Activated naive CD4-positive, alpha-beta T cell treated with anti-CD3 and anti-CD28 coated beads, Interleukin-2, amount 50 U/mL, for 24 hours (primary cell): ENCODE results near the gene LRP5.
A peak's percentile ranks its signal among the peaks of the same experiment; 100 is the strongest.

Experiments
- H3K27ac Mint-ChIP-seq: one replicate; pipeline ENCODE4 v1.8.0; 2021; ENCODE audit warnings: mild to moderate bottlenecking, mixed read lengths
- H3K27me3 Mint-ChIP-seq: one replicate; pipeline ENCODE4 v1.8.0; 2021; ENCODE audit warnings: mixed read lengths
- H3K36me3 Mint-ChIP-seq: one replicate; pipeline ENCODE4 v1.8.0; 2021; ENCODE audit warnings: mixed read lengths
- H3K4me1 Mint-ChIP-seq: one replicate; pipeline ENCODE4 v1.8.0; 2021; ENCODE audit warnings: mixed read lengths
- H3K4me3 Mint-ChIP-seq: one replicate; pipeline ENCODE4 v1.8.0; 2021; ENCODE audit warnings: mild to moderate bottlenecking, mixed read lengths
- H3K9me3 Mint-ChIP-seq: one replicate; pipeline ENCODE4 v1.8.0; 2021; ENCODE audit warnings: mixed read lengths

The LRP5 gene

GRCh38 chr11:68312117-68312779 lies at the start of gene LRP5:
Gene LRP5 (plus strand): TSS chr11:68312591. CDS start chr11:68312715, 124 bp downstream.
- Mint-ChIP-seq H3K4me3 (peak within 1 kb of the TSS; percentile 87), H3K27me3 (peaks cover 3% of the 10 kb centered on the region), H3K9me3 (no peaks in the 10 kb centered on the region), H3K27ac (peak within 1 kb of the TSS; percentile 87), H3K4me1 (peaks cover 16% of the 10 kb centered on the region), H3K36me3 (no peaks in the 10 kb centered on the region)

GRCh38 chr11:68263444-68264035 lies 48.9 kb upstream of the LRP5 start:
- Mint-ChIP-seq H3K27ac (no peak overlapping the region), H3K9me3 (no peaks in the 10 kb centered on the region), H3K27me3 (no peaks in the 10 kb centered on the region), H3K4me1 (peaks cover under 1% of the 10 kb centered on the region), H3K36me3 (peaks cover 9% of the 10 kb centered on the region), H3K4me3 (no peak overlapping the region)

- peaks cover 9% of the 10 kb centered on the region for H3K36me3 Mint-ChIP-seq
- no peaks in the 10 kb centered on the region for H3K27me3 Mint-ChIP-seq
- no peaks in the 10 kb centered on the region for H3K9me3 Mint-ChIP-seq
- no peak overlapping the region for H3K27ac Mint-ChIP-seq
- H3K4me3 Mint-ChIP-seq: no peak overlapping the region
- H3K4me1 Mint-ChIP-seq: peaks cover 8% of the 10 kb centered on the region
Observed at GRCh38 chr11:68264244-68264643, 48.1 kb upstream of the LRP5 start.

GRCh38 chr11:68264741-68265540 lies 47.5 kb upstream of the LRP5 start:
- H3K27ac Mint-ChIP-seq: no peak overlapping the region
- peaks cover 15% of the 10 kb centered on the region for H3K4me1 Mint-ChIP-seq
- peaks cover 9% of the 10 kb centered on the region for H3K36me3 Mint-ChIP-seq
- no peaks in the 10 kb centered on the region for H3K27me3 Mint-ChIP-seq
- H3K4me3 Mint-ChIP-seq: no peak overlapping the region
- H3K9me3 Mint-ChIP-seq: no peaks in the 10 kb centered on the region

- Mint-ChIP-seq H3K4me3 (no peak overlapping the region), H3K27me3 (no peaks in the 10 kb centered on the region), H3K36me3 (peaks cover 7% of the 10 kb centered on the region), H3K9me3 (no peaks in the 10 kb centered on the region), H3K27ac (no peak overlapping the region), H3K4me1 (peaks cover 28% of the 10 kb centered on the region)
Observed at GRCh38 chr11:68266121-68266891, 46.1 kb upstream of the LRP5 start.

GRCh38 chr11:68266936-68267880 lies 45.2 kb upstream of the LRP5 start:
- Mint-ChIP-seq H3K27ac (no peak overlapping the region), H3K36me3 (peaks cover 5% of the 10 kb centered on the region), H3K9me3 (no peaks in the 10 kb centered on the region), H3K4me3 (no peak overlapping the region), H3K4me1 (peaks cover 28% of the 10 kb centered on the region), H3K27me3 (no peaks in the 10 kb centered on the region)

GRCh38 chr11:68267881-68268240 lies 44.5 kb upstream of the LRP5 start:
- H3K27ac Mint-ChIP-seq: no peak overlapping the region
- peaks cover 4% of the 10 kb centered on the region for H3K36me3 Mint-ChIP-seq
- H3K9me3 Mint-ChIP-seq: no peaks in the 10 kb centered on the region
- H3K4me1 Mint-ChIP-seq: peaks cover 35% of the 10 kb centered on the region
- no peaks in the 10 kb centered on the region for H3K27me3 Mint-ChIP-seq
- H3K4me3 Mint-ChIP-seq: no peak overlapping the region

- Mint-ChIP-seq H3K4me3 (peak overlapping the region; percentile 11), H3K36me3 (peaks cover 4% of the 10 kb centered on the region), H3K9me3 (no peaks in the 10 kb centered on the region), H3K27me3 (no peaks in the 10 kb centered on the region), H3K27ac (no peak overlapping the region), H3K4me1 (peaks cover 41% of the 10 kb centered on the region)
Observed at GRCh38 chr11:68269414-68270081, 42.8 kb upstream of the LRP5 start.

GRCh38 chr11:68270196-68271022 lies 42.0 kb upstream of the LRP5 start:
- H3K9me3 Mint-ChIP-seq: no peaks in the 10 kb centered on the region
- peaks cover 41% of the 10 kb centered on the region for H3K4me1 Mint-ChIP-seq
- H3K27ac Mint-ChIP-seq: no peak overlapping the region
- H3K27me3 Mint-ChIP-seq: no peaks in the 10 kb centered on the region
- H3K36me3 Mint-ChIP-seq: no peaks in the 10 kb centered on the region
- peak overlapping the region; percentile 97 for H3K4me3 Mint-ChIP-seq

- Mint-ChIP-seq H3K27me3 (no peaks in the 10 kb centered on the region), H3K27ac (peak overlapping the region; percentile 89), H3K36me3 (no peaks in the 10 kb centered on the region), H3K9me3 (no peaks in the 10 kb centered on the region), H3K4me1 (peaks cover 41% of the 10 kb centered on the region), H3K4me3 (peak overlapping the region; percentile 97)
Observed at GRCh38 chr11:68271023-68271780, 41.2 kb upstream of the LRP5 start.

GRCh38 chr11:68271781-68272608 lies 40.4 kb upstream of the LRP5 start, which contains the start of gene C11orf24:
Gene C11orf24 (minus strand): TSS chr11:68271973. CDS start chr11:68263767, 8,206 bp downstream.
- H3K9me3 Mint-ChIP-seq: no peaks in the 10 kb centered on the region
- H3K4me1 Mint-ChIP-seq: peaks cover 41% of the 10 kb centered on the region
- no peaks in the 10 kb centered on the region for H3K27me3 Mint-ChIP-seq
- no peaks in the 10 kb centered on the region for H3K36me3 Mint-ChIP-seq
- peak within 1 kb of the TSS; percentile 97 for H3K4me3 Mint-ChIP-seq
- peak within 1 kb of the TSS; percentile 99 for H3K27ac Mint-ChIP-seq

GRCh38 chr11:68273026-68273738 lies 39.2 kb upstream of the LRP5 start:
- Mint-ChIP-seq H3K4me3 (peak overlapping the region; percentile 97), H3K27ac (no peak overlapping the region)

More at GRCh38 chr11:68273026-68273738, 39.2 kb upstream of the LRP5 start:
- H3K4me1 Mint-ChIP-seq: peaks cover 41% of the 10 kb centered on the region
- no peaks in the 10 kb centered on the region for H3K27me3 Mint-ChIP-seq
- H3K36me3 Mint-ChIP-seq: no peaks in the 10 kb centered on the region
- no peaks in the 10 kb centered on the region for H3K9me3 Mint-ChIP-seq
